GM18507 (cell line): ENCODE data around the gene C11orf91.
"Not testable (repeated sequence)": the region's sequence is repeated elsewhere in the genome, so short reads cannot be mapped to it uniquely, and the experiment has no call there.

ENCODE experiments used
- DNase-seq: peaks from one replicate; pipeline ENCODE4 v3.0.0; 2011; ENCODE audit warnings: low read depth; ENCODE audit not compliant: insufficient read length; ENCODE audit errors: extremely low spot score
- FAIRE-seq: peaks from 2 replicates; lab custom pipeline; 2011; peaks lifted over from hg19 to GRCh38; lab: Jason Lieb, UNC

The C11orf91 gene

DNA sequence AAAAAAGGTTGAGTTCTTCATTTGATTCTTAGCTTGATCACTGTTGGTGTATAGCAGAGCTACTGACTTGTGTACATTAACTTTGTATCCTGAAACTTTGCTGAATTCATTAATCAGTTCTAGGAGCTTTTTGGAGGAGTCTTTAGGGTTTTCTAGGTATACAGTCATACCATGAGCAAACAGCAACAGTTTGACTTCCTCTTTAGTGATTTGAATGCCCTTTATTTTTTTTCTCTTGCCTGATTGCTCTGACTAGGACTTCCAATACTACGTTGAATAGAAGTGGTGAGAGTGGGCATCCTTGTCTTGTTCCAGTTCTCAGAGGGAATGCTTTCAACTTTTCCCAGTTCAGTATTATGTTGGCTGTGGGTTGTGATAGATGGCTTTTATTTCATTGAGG lies 22.0 kb downstream of the C11orf91 start:
- not testable (repeated sequence) for DNase-seq, FAIRE-seq

DNA sequence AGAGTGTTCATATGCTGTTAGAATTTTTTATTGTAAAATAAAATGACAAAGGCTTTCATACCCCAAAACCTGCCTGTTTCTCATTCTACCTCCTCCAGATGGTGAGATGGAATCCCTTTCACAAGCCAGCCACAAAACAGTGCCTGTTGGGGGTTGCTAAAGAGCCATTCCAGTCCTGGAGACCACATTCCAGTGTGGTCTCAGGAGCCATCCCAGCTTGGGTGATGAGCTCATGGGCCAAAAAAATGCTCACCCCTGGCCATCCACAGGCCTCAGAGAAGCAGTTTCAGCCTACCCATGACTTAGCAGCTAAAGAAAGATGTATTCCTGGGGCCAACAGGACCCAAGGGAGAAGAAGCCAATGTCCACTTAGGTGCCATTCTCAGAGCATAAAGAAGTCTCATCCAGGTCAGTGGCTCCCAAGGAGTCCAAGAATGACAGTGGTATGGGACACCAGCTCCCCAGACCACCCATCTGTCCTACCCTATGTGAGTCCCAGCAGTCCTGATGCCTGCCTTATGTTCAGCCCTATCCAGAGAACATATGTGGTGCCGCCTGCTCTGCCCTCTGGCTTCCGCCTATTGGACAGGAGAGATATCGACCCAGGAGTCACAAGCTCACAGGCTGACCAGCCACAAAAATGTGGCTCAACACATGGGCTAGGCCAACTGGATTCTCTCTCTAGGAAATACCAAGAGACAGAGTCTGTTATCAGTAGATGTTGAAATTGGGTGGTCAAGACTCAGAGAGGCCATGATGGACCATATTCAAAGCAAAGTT lies 26.4 kb downstream of the C11orf91 start:
- FAIRE-seq = no peak

DNA sequence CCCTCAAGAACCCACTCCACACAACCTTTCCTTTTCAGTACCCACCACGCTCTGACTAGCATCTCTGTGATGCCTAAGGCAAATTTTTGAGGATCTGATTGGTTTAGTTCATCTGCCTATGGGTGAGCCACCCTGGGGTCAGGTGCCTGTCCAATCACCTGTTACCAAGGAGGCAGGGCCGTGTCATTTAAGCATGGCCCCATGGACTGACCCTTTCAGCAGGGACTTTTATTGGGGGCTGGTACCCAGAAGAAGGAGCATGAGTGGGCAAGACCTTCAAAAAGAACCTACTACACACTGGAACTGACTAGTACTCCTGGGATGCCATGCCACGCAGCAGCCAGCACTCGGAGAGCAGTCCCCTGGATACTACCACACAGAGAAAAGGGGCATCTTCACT lies 28.4 kb downstream of the C11orf91 start:
- FAIRE-seq (no peak), DNase-seq (no peak)

More for the DNA sequence above, 26.4 kb downstream of the C11orf91 start:
- no peak for DNase-seq

DNA sequence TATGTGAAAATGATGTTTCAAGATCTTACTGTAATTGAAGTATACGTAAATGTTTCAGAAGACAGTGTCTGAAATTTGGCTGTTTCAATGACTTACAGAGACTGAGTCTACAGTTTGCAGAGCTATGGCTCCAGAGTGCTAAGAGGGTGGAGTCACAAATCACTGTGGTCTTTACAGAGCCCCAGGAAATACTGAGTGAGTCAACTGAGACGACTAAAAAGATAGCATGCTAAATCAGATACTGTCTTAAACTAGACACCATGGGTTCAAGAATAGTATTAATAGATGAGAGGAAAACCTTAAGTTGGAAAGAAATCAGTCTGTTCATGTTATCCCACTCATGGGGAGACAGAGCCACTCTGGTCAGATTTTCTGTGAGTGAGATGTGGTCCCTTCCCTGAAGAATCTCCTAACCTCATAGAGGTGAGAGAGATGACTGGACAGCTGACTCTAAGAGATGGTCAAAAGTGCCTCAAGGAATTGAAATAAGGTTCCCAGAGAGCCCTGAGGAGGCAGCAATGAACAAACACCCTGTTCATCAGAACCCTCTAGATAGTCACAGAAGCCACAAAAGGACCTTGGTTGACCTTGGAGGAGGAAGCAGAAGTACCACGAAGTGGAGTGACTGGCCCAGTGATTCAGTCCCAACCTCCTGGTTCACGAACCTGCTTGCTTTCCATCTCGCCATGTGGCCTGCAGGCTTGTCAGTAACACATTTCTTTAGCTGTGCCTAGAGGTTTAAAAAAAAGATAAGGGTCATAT lies 30.2 kb downstream of the C11orf91 start:
- FAIRE-seq = no peak
- DNase-seq = no peak

- FAIRE-seq = no peak
- DNase-seq = no peak
Measured at GRCh38 chr11:33669598-33670249, 30.9 kb downstream of the C11orf91 start.

DNA sequence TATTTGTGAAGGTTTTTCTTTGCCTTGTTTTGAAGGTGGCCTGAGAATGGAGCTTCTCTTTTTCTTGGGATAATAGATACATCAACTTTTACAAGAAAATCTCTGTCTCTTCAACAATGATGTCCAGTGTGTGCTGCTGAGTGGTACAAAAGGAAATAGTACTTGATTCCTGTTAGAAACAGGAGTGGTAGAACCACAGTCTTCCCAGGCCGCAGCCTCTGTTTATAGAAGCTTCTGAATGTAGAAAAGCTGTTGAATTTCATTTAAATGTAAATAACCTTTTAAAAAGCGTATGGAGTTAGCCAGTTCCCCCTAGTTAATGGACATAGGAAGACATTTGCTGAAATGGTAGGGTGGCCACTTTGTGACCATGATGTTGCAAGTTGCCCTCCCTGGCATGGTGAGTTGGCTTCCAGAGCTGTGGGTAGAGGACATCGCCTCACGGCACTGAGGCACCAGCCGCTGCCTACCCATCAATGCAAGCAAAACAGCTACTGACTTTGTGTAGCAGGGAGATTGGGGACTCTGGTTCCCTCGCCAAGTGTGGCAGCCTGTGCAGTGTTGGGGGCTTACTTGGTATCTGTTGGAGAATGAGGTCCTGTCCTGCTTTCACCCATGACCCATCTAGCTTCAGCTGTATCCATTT lies 31.6 kb downstream of the C11orf91 start:
- FAIRE-seq (no peak), DNase-seq (no peak)

DNA sequence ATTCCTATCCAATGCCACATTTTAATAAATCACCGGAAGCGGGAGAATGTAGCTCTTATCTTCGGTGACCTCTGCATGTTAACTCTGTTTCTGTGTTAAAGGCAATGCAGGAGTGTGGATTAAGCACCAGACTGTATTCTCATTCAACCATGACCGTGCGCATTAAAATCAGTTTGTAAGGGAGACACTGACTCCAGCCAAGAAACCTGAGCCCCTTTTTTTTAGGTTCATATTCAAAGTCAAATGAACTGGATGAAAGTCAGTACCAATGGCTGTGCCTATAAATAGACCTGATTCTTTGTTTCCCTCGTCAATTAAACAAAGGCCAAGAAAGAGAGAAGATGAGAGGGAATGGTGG lies 32.2 kb downstream of the C11orf91 start:
- no peak for DNase-seq
- FAIRE-seq = no peak

DNA sequence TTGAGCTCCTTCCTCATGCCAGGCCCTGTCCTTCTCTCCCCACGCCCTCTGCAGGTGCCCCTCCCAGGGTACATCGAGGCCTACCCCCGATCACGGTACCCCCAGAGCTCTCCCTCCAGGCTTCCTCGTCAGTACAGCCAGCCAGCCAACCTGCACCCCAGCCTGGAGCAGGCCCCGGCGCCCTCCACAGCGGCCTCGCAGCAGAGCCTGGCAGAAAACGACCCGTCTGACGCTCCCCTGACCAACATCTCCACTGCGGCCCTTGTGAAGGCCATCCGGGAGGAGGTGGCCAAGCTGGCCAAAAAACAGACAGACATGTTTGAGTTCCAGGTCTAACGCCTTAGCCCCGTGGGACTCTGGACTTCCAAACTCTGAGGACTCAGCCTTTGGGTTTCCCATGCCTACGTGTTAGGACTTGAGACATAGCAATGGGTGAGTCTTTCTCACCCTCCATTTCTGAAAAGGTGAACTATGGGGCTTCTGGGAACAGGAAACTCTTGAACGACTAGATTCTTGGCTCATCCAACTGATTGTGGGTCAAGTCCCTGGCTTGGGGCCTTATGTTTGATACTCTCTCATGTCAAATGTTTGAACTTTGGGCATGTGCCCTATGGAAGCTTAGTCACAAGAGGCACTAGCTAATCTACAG lies 32.7 kb downstream of the C11orf91 start:
- no peak for DNase-seq
- no peak for FAIRE-seq

DNA sequence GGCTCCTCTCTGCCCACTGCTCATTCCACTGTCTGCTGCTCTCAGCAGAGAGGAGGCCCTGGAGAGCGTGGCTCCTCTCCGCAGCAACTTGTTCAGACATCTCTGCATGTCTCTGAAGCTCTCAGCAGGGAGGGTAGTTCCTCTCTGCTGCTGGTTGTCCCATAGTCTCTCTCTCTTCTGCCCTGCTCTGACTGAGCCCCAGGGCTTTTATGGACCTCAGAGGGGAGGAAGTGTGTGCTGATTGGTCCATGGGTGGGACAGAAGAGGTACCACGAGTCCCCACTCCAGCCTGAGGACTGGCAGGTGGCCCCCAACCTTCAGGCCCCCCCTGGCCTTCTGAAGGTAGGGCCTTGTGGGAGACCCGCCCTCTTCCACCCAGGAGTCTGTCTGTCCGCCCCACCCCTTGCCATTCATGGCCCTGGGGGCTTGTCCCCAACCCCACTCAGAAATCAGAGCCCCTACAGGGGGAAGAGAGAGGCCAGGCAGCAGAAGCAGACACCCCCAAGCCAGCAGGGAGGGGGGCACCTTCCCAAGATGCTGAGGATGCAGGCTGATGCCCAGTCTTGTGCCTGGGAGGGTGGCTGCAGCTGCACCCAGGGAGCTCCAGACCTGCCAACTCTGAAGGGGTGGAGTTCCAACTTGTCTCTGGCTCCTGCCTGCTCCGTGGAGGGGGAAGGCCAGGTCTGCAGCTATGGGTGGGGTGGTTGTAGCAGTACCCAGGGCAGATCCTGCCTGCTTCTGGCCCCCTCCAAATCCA lies 35.1 kb downstream of the C11orf91 start:
- no peak for FAIRE-seq
- no peak for DNase-seq

DNA sequence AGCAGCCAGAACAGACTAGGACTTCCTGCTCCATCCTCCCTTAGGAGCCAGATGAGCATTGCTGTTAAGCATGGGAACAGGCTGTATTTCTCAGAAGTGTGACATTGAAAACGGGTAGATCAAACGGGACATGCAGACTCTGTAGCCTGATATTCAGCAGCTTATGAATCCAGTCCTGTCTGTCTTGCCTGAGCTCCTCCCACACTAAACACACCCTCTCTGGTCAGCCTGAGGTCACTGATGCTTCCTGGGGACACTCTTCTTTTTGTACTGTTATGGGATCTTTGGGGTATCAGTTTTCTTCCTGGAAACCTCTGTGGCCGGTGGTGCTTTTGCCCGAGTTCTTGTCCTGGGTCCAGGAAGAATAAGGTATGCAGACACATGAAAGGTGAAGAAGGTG lies 35.8 kb downstream of the C11orf91 start:
- no peak for FAIRE-seq
- DNase-seq = no peak

GRCh38 chr11:33664166-33664565 lies 36.5 kb downstream of the C11orf91 start:
- FAIRE-seq (no peak), DNase-seq (no peak)

DNA sequence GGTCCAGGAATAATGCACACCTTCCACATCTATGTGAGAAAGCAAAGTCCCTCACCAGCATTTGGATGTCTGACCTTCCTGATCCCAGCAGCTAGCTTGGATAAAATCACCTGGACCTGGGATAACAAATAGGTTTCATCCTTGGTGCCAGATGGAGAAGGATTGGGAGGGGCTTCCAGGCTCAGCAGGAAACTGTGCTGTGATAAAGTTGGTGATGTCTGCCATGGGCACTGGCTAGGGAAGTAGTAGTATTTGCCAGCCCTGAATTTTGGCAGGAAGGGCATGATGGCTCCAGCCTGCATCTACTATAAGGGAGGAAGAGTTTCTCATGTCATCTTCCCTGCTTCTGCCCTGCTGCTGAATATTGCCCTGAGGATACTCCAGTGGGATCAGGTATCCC lies 37.5 kb downstream of the C11orf91 start:
- FAIRE-seq (no peak), DNase-seq (no peak)

GRCh38 chr11:33661526-33661925 lies 39.1 kb downstream of the C11orf91 start:
- DNase-seq, FAIRE-seq: not testable (repeated sequence)

GRCh38 chr11:33660962-33661361 lies 39.7 kb downstream of the C11orf91 start:
- FAIRE-seq (no peak), DNase-seq (no peak)

- DNase-seq = no peak
- FAIRE-seq = no peak
Measured at GRCh38 chr11:33659370-33660139, 41.1 kb downstream of the C11orf91 start.

GRCh38 chr11:33658195-33658900 lies 42.3 kb downstream of the C11orf91 start:
- DNase-seq (no peak), FAIRE-seq (no peak)

- DNase-seq = no peak
- no peak for FAIRE-seq
Measured at GRCh38 chr11:33657757-33658156, 42.9 kb downstream of the C11orf91 start.

DNA sequence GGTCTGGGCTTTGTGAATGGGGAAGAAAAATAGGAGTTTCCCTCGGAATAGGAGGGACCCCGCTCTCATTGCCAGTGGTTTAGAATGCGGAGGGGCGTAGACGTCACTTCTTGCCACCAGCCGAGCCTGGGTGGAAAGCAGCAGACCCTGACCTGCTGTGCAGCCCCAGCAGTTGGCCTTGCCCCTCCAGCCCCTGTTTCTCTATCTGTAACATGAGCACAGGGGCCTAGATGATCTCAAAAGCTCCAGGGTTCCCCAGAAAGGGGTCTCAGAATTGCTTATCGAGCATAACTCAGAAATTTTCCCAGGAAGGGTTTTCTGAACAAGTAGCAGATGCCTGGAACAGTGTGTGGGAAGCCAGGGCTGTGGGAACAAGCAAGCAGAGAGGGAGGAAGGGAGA lies 43.9 kb downstream of the C11orf91 start:
- FAIRE-seq (no peak), DNase-seq (no peak)
